B cell (primary cell): ENCODE data around the gene CLEC4D. TPM values are rescaled to one million over a fixed set of nuclear protein-coding genes. Genes with fewer than 3 reads are reported as not detected.
"Not testable (repeated sequence)": the region's sequence is repeated elsewhere in the genome, so short reads cannot be mapped to it uniquely, and the experiment has no call there.

Experiments
- ATAC-seq: fragments of 200-7000 bp; cut with Tn5 transposase; one replicate; pipeline ENCODE4 v1.10.0; 2021; ENCODE audit warnings: low read depth, mild to moderate bottlenecking, moderate number of reproducible peaks, moderate library complexity
- CTCF ChIA-PET: fragments of 350-600 bp; sonication (Branson Sonifier 250); formaldehyde crosslinking; loops from one replicate; lab custom pipeline; 2021; ENCODE audit warnings: antibody characterized with exemption, inconsistent platforms; lab: Charles Lee
- POLR2A ChIA-PET: fragments of 350-600 bp; sonication (Branson Sonifier 250); formaldehyde crosslinking; loops from one replicate; lab custom pipeline; 2021; ENCODE audit warnings: antibody characterized with exemption; lab: Charles Lee
- DNase-seq: peaks from one replicate; pipeline ENCODE4 v3.0.0; 2013
- H2AFZ ChIP-seq: 2 replicates; pipeline ENCODE4 v1.6.1; 2012; ENCODE audit warnings: mild to moderate bottlenecking, low read depth, low read length; ENCODE audit not compliant: insufficient read depth, poor library complexity, severe bottlenecking
- H3K27ac ChIP-seq, 2 donors: 1 replicate in 1 of 2; 2 replicates in 1 of 2; pipeline ENCODE4 v1.5.1; 2012 to 2013; ENCODE audit warnings: low read length in 2 of 2, mild to moderate bottlenecking in 2 of 2, moderate library complexity in 1 of 2
- H3K27me3 ChIP-seq, 4 experiments: fragments of 200-600 bp in 1 of 4; sonication (generic) in 1 of 4; replicated peaks in 1 of 4; 1 replicate in 2 of 4; 2 replicates in 2 of 4; pipeline versions ENCODE4 v1.6.1 to v1.7.0; 2013 to 2016; ENCODE audit warnings: low read length in 3 of 4, mild to moderate bottlenecking in 2 of 4, mixed read lengths in 1 of 4, moderate library complexity in 1 of 4; ENCODE audit not compliant: insufficient read depth in 4 of 4, control insufficient read depth in 3 of 4; ENCODE audit errors: control extremely low read depth in 1 of 4
- H3K36me3 ChIP-seq, 2 experiments: replicated peaks in 1 of 2; 1 replicate in 1 of 2; 2 replicates in 1 of 2; pipeline versions ENCODE4 v1.6.1 to v1.7.1; 2013; ENCODE audit warnings: low read length in 1 of 2; ENCODE audit not compliant: insufficient read depth in 2 of 2, control insufficient read depth in 1 of 2; ENCODE audit errors: control extremely low read depth in 1 of 2, extremely low read depth in 1 of 2
- H3K4me1 ChIP-seq, 2 donors: fragments of 200-600 bp in 1 of 2; sonication (generic) in 1 of 2; 1 replicate in 1 of 2; 2 replicates in 1 of 2; pipeline versions ENCODE4 v1.5.1 to v1.6.1; 2013 to 2017; ENCODE audit warnings: low read length in 2 of 2; ENCODE audit not compliant: control insufficient read depth in 2 of 2, insufficient read depth in 2 of 2
- H3K4me2 ChIP-seq: replicated peaks from 2 replicates; pipeline ENCODE3; 2012; ENCODE audit warnings: mild to moderate bottlenecking, low read depth, low read length; ENCODE audit not compliant: poor library complexity, severe bottlenecking
- H3K4me3 ChIP-seq, 5 experiments: fragments of 200-600 bp in 1 of 5; sonication (generic) in 1 of 5; 1 replicate in 3 of 5; 2 replicates in 2 of 5; pipeline versions ENCODE4 v1.5.1 to v1.7.0; 2011 to 2016; ENCODE audit warnings: low read length in 4 of 5, mild to moderate bottlenecking in 4 of 5, low read depth in 2 of 5, control low read depth in 1 of 5, moderate library complexity in 1 of 5; ENCODE audit not compliant: insufficient read depth in 1 of 5; ENCODE audit errors: control extremely low read depth in 1 of 5, extremely low read depth in 1 of 5
- H3K79me2 ChIP-seq: fragments of 200-600 bp; sonication (generic); one replicate; pipeline ENCODE4 v1.6.0; 2016; ENCODE audit warnings: low read length; ENCODE audit not compliant: control insufficient read depth, insufficient read depth
- H3K9ac ChIP-seq: fragments of 200-600 bp; sonication (generic); 2 replicates; pipeline ENCODE4 v1.6.1; 2017; ENCODE audit warnings: mild to moderate bottlenecking, low read length, moderate library complexity
- H3K9me3 ChIP-seq, 3 donors: one replicate each; pipeline versions ENCODE4 v1.6.1 to v1.7.1; 2013; ENCODE audit warnings: low read length in 2 of 3; ENCODE audit not compliant: control insufficient read depth in 2 of 3, insufficient read depth in 1 of 3; ENCODE audit errors: control extremely low read depth in 1 of 3
- H4K20me1 ChIP-seq: 2 replicates; pipeline ENCODE4 v1.6.0; 2012; ENCODE audit warnings: mild to moderate bottlenecking, low read length; ENCODE audit not compliant: insufficient read depth, control insufficient read depth, poor library complexity, severe bottlenecking
- H3K27ac Mint-ChIP-seq: one replicate; pipeline ENCODE4 v1.8.0; 2021; ENCODE audit warnings: mixed read lengths
- H3K27me3 Mint-ChIP-seq: one replicate; pipeline ENCODE4 v1.8.0; 2021; ENCODE audit warnings: mixed read lengths
- H3K4me1 Mint-ChIP-seq: one replicate; pipeline ENCODE4 v1.8.0; 2021; ENCODE audit warnings: mixed read lengths
- H3K4me3 Mint-ChIP-seq: one replicate; pipeline ENCODE4 v1.8.0; 2021; ENCODE audit warnings: mixed read lengths
- H3K9me3 Mint-ChIP-seq: one replicate; pipeline ENCODE4 v1.8.0; 2022; ENCODE audit warnings: mixed read lengths; ENCODE audit not compliant: insufficient read depth
- EZH2 ChIP-seq: IDR thresholded peaks from 2 replicates; pipeline ENCODE4 v1.6.1; 2012; ENCODE audit warnings: borderline replicate concordance, low read depth, mild to moderate bottlenecking, moderate library complexity, low read length; ENCODE audit not compliant: insufficient read depth, poor library complexity, severe bottlenecking
- WGBS: methylation state at CpG from one replicate; pipeline ENCODE4 v1.1.5; 2013; ENCODE audit warnings: missing lambda C conversion rate; ENCODE audit not compliant: insufficient coverage; 5-methylcytosine and 5-hydroxymethylcytosine counted together
- intact Hi-C: fragments of 100-400 bp; cut with micrococcal nuclease; formaldehyde crosslinking; loops from one replicate; pipeline ENCODE4 v1.10.0; 2022
- polyA plus RNA-seq: library from polyadenylated mRNA; depleted of rRNA; stranded (reverse); fragments of >200 nt; gene quantifications from 2 replicates; pipeline ENCODE4 v1.2.3, GENCODE V29; 2012
- total RNA-seq, 2 donors: library from RNA; stranded (reverse); fragments of 120-200 nt in 1 of 2; gene quantifications; 1 replicate in 1 of 2; 2 replicates in 1 of 2; pipeline versions ENCODE4 v1.2.3 to v1.2.4, GENCODE V29; 2013 to 2022
- TF ChIP-seq, protein P1 (sequence below): fragments of 200-600 bp; IDR thresholded peaks from one replicate; pipeline ENCODE4 v1.8.0; 2022; ENCODE audit warnings: antibody characterized with exemption, mild to moderate bottlenecking

The CLEC4D gene
- total and polyA plus RNA-seq, 2 donors (not counting 1 experiment from before 2014, with no cell fraction given), result not detected

DNA sequence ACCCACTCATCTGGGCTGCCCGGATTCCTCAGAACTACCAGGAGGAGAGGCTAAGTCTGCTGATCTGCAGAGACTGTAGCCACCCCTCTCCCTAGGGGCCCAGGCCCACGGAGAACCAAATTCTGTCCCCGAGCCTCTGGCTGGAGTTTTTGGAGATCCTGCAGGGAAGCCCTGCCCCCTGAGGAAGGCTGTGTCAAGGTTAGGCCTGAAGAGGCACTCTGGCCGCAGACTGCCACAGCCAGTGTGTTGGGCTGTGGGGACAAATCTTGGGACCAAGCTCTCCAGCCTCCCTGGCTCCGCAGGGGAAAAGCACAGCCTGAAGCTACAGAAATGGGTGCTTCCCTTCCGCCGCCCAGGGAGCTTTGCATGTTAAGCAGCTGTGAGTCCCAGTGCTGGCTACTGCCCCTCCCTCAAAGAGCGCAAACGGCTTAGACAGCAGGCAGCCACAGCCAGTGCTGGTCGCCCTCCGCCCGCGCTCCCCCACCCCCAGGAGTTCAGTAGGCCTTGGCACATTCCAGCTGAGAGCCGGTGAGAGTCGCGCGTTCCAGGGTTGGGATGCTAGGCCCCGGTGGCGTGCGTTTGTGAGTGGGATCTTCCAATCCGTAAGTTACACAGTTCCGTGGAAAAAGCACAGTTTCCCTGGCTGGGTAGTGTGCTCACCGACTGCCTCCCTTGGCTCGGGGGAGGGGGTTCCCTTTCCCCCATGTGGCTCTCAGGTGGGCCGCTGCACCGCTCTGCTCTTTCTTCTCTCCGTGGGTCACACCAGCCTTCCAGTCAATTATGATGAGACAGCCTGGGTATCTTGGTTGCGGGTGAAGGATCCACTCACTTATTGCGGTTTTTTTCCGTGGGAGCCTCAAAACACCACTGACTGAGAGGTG, 14.2 kb downstream of the CLEC4D start:
- Mint-ChIP-seq H3K9me3 (peaks cover 2% of the 10 kb centered on the region), H3K27me3 (peaks cover 43% of the 10 kb centered on the region), H3K4me3 (no peak overlapping the region), H3K4me1 (peaks cover 2% of the 10 kb centered on the region), H3K27ac (no peak overlapping the region)
- Histone ChIP-seq H4K20me1 (no peaks in the 10 kb centered on the region), H3K4me1 (no peaks in the 10 kb centered on the region), H3K36me3 (no peaks in the 10 kb centered on the region), H3K27me3 (peaks cover 0 to 14% (median 1%) of the 10 kb centered on the region in 4 experiments), H3K27ac (no peak overlapping the region), H3K9ac (no peak overlapping the region), H3K9me3 (peaks cover 0 to 5% (median 0%) of the 10 kb centered on the region in 3 donors), H2AFZ (no peak overlapping the region), H3K4me3 (no peak overlapping the region), H3K79me2 (no peaks in the 10 kb centered on the region), H3K4me2 (no peak overlapping the region)
- DNase-seq (no peak), ATAC-seq (no peak)
- TF ChIP-seq, protein P1, sequence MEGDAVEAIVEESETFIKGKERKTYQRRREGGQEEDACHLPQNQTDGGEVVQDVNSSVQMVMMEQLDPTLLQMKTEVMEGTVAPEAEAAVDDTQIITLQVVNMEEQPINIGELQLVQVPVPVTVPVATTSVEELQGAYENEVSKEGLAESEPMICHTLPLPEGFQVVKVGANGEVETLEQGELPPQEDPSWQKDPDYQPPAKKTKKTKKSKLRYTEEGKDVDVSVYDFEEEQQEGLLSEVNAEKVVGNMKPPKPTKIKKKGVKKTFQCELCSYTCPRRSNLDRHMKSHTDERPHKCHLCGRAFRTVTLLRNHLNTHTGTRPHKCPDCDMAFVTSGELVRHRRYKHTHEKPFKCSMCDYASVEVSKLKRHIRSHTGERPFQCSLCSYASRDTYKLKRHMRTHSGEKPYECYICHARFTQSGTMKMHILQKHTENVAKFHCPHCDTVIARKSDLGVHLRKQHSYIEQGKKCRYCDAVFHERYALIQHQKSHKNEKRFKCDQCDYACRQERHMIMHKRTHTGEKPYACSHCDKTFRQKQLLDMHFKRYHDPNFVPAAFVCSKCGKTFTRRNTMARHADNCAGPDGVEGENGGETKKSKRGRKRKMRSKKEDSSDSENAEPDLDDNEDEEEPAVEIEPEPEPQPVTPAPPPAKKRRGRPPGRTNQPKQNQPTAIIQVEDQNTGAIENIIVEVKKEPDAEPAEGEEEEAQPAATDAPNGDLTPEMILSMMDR, result no peak
- no peak for TF ChIP-seq EZH2
- ChIA-PET POLR2A (no interaction called here), CTCF (no interaction called here)
- intact Hi-C loops, result no loop called here
- WGBS, result 96% methylated on average over 26 of the region's 30 CpGs

DNA sequence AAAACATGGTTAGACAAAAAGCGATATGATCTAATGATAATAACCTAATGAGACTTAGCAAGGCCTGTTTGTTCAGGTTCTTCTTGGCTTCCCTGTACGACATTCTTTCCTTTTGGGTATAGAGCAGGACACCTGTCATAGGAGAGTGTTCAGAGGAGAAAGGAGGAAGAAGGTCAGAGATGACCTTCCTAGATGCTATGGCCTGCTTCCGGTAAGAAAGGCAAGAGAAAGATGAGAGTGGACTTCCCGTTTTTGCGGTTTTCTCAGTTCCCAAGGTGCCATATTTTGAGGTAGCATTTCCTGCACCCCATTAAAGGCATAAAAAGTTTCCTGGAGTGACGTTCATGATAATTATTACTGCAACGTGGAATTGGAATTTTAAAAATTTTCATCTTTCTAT, 18.7 kb downstream of the CLEC4D start:
- no peaks in the 10 kb centered on the region for H3K79me2 ChIP-seq
- H3K4me1 ChIP-seq, result no peaks in the 10 kb centered on the region
- H3K9me3 ChIP-seq, result peaks cover 0 to 5% (median 0%) of the 10 kb centered on the region in 3 donors
- H3K4me2 ChIP-seq, result no peak overlapping the region
- 93% methylated on average over 4 of the region's 7 CpGs for WGBS
- ChIA-PET CTCF (no interaction called here), POLR2A (no interaction called here)
- TF ChIP-seq, protein P1, result no peak
- TF ChIP-seq EZH2, result no peak
- ATAC-seq (no peak), DNase-seq (no peak)
- no peak overlapping the region for H3K4me3 ChIP-seq
- intact Hi-C loops, result no loop called here
- no peak overlapping the region for H3K9ac ChIP-seq
- Mint-ChIP-seq H3K4me3 (no peak overlapping the region), H3K27ac (no peak overlapping the region), H3K4me1 (peaks cover 2% of the 10 kb centered on the region), H3K27me3 (peaks cover 31% of the 10 kb centered on the region), H3K9me3 (no peaks in the 10 kb centered on the region)
- no peak overlapping the region for H3K27ac ChIP-seq
- H3K36me3 ChIP-seq, result no peaks in the 10 kb centered on the region
- no peaks in the 10 kb centered on the region for H4K20me1 ChIP-seq
- H2AFZ ChIP-seq, result no peak overlapping the region
- H3K27me3 ChIP-seq, result peaks cover 0 to 13% (median 1%) of the 10 kb centered on the region in 4 experiments

DNA sequence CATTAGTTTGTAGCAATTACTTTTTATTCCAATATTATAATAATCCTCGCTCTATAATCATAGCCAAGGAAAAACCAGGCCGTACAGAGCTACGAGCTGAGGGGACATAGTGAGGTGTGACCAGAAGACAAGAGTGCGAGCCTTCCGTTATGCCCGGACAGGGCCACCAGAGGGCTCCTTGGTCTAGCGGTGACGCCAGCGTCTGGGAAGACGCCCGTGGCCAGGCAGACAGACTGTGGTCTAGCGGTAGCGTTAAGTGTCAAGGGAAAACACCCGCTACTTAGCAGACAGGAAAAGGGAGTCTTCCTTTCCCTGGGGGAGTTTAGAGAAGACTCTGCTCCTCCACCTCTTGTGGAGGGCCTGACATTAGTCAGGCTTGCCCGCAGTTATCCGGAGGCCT, 24.5 kb downstream of the CLEC4D start:
- H3K9me3 ChIP-seq, H3K4me1 ChIP-seq, H2AFZ ChIP-seq, H3K9me3 Mint-ChIP-seq, H3K36me3 ChIP-seq, H3K27ac ChIP-seq, H3K4me1 Mint-ChIP-seq, POLR2A ChIA-PET, intact Hi-C loops, H3K4me2 ChIP-seq, H3K79me2 ChIP-seq, H4K20me1 ChIP-seq, H3K9ac ChIP-seq, H3K27ac Mint-ChIP-seq, H3K4me3 ChIP-seq, H3K27me3 ChIP-seq, ATAC-seq, H3K4me3 Mint-ChIP-seq: not testable (repeated sequence)
- peaks cover 48% of the 10 kb centered on the region for H3K27me3 Mint-ChIP-seq
- WGBS, result 75% methylated on average over 4 of the region's 16 CpGs
- peak; percentile 5 for DNase-seq
- CTCF ChIA-PET, result interaction anchor here (1.0 to 2.6 kb wide), 2 partner anchors 72 to 501 kb away, joined by 3 to 6 read pairs; no protein-coding TSS in a partner anchor
